Upper lobe of left lung (tissue), 4 donors: ENCODE measurements around the gene AGPS.

ENCODE experiments used
- POLR2A ChIP-seq, 4 donors: fragments of 450-650 bp; IDR thresholded peaks; one replicate each; pipeline ENCODE4 v1.5.1; 2016 to 2017; ENCODE audit warnings: antibody characterized with exemption in 4 of 4, mild to moderate bottlenecking in 2 of 4
- TF ChIP-seq, protein P1 (sequence below), 6 experiments: fragments of 450-650 bp in 4 of 6; fragments of 200-600 bp in 2 of 6; sonication (generic) in 2 of 6; IDR thresholded peaks; one replicate each; pipeline ENCODE4 v1.5.1; 2016 to 2019; ENCODE audit warnings: antibody characterized with exemption in 6 of 6

DNA sequence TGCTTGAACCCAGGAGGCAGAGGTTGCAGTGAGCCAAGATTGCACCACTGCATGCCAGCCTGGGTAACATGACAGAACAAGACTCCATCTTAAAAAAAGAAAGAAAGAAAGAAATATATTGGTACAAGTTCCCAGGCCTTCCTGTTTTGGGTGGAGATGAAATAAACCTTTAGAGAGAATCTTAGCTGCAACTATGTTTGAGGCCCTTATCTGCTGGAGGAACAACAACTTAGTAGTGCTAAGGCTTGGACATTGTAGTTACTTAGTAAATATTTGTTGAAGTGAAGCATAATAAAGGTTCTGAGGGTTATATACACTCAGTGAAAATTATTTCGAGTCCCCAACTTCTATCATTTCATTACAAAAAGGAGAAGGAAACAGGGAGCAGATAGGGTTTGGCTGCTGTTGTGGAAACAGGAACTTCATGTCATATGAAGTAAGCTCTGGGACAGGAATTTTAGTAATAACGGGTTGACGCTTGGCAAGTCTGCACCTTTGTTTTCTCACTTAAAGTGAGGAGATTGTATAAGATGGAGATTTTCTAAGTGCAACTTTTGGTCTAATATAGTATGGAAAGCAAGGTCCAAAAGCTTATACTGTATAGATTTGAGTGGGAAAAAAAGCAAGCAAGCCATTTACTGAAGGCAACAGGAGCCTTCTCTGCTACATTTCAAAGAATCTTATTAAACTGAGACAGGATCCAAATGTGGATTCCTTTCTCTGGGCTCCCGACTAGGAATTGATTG, 40.0 kb upstream of the AGPS start:
- TF ChIP-seq, protein P1, sequence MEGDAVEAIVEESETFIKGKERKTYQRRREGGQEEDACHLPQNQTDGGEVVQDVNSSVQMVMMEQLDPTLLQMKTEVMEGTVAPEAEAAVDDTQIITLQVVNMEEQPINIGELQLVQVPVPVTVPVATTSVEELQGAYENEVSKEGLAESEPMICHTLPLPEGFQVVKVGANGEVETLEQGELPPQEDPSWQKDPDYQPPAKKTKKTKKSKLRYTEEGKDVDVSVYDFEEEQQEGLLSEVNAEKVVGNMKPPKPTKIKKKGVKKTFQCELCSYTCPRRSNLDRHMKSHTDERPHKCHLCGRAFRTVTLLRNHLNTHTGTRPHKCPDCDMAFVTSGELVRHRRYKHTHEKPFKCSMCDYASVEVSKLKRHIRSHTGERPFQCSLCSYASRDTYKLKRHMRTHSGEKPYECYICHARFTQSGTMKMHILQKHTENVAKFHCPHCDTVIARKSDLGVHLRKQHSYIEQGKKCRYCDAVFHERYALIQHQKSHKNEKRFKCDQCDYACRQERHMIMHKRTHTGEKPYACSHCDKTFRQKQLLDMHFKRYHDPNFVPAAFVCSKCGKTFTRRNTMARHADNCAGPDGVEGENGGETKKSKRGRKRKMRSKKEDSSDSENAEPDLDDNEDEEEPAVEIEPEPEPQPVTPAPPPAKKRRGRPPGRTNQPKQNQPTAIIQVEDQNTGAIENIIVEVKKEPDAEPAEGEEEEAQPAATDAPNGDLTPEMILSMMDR (IDR thresholded peaks at IDR 0.05) = no peak
- TF ChIP-seq POLR2A (IDR thresholded peaks at IDR 0.05) = no peak
